Upper lobe of left lung (tissue), 6 donors: Measurements from ENCODE around the gene CSF2RB. TPM values are rescaled to one million over a fixed set of nuclear protein-coding genes. Genes with fewer than 3 reads are reported as not detected.

Experiments
- ATAC-seq, 2 donors: fragments of 200-7000 bp; cut with Tn5 transposase; one replicate each; pipeline ENCODE4 v1.9.1; 2022; ENCODE audit warnings: mild to moderate bottlenecking in 2 of 2, moderate library complexity in 2 of 2; ENCODE audit not compliant: low FRiP score in 2 of 2
- DNase-seq, 2 donors: peaks; one replicate each; pipeline ENCODE4 v3.0.0-alpha.2; 2019 to 2020
- H3K27ac ChIP-seq, 4 donors: fragments of 200-600 bp; sonication (generic); one replicate each; pipeline ENCODE4 v1.5.1; 2016 to 2019
- H3K27me3 ChIP-seq, 4 donors: fragments of 200-600 bp; sonication (generic); one replicate each; pipeline ENCODE4 v1.5.1; 2017 to 2019
- H3K36me3 ChIP-seq, 4 donors: fragments of 200-600 bp; sonication (generic); one replicate each; pipeline ENCODE4 v1.5.1; 2016 to 2019
- H3K4me1 ChIP-seq, 4 donors: fragments of 200-600 bp; sonication (generic); one replicate each; pipeline ENCODE4 v1.5.1; 2018 to 2019
- H3K4me3 ChIP-seq, 4 donors: fragments of 200-600 bp; sonication (generic); one replicate each; pipeline ENCODE4 v1.5.1; 2017 to 2019; ENCODE audit warnings: mild to moderate bottlenecking in 2 of 4, moderate library complexity in 1 of 4
- H3K9me3 ChIP-seq, 4 donors: fragments of 200-600 bp; sonication (generic); one replicate each; pipeline ENCODE4 v1.5.1; 2018 to 2019
- EP300 ChIP-seq, 4 donors: sonication (generic); formaldehyde crosslinking; IDR thresholded peaks; one replicate each; pipeline ENCODE4 v1.5.1; 2017; ENCODE audit warnings: antibody characterized with exemption in 4 of 4, control low read depth in 2 of 4
- POLR2A ChIP-seq, 4 donors: fragments of 450-650 bp; IDR thresholded peaks; one replicate each; pipeline ENCODE4 v1.5.1; 2016 to 2017; ENCODE audit warnings: antibody characterized with exemption in 4 of 4, mild to moderate bottlenecking in 2 of 4
- POLR2AphosphoS5 ChIP-seq, 2 donors: sonication (generic); formaldehyde crosslinking; IDR thresholded peaks; one replicate each; pipeline ENCODE4 v1.5.1; 2017; ENCODE audit warnings: antibody characterized with exemption in 2 of 2
- WGBS, 2 donors: methylation state at CpG; one replicate each; pipeline ENCODE4 v1.1.5; 2017 to 2018; 5-methylcytosine and 5-hydroxymethylcytosine counted together
- total RNA-seq, 6 donors: library from RNA; depleted of rRNA in 4 of 6; stranded (reverse); fragments of >200 nt in 4 of 6; gene quantifications; one replicate each; pipeline versions ENCODE4 v1.1.0 to v1.2.1, GENCODE V29; 2016 to 2021
- TF ChIP-seq, protein P1 (sequence below), 6 experiments: fragments of 450-650 bp in 4 of 6; fragments of 200-600 bp in 2 of 6; sonication (generic) in 2 of 6; IDR thresholded peaks; one replicate each; pipeline ENCODE4 v1.5.1; 2016 to 2019; ENCODE audit warnings: antibody characterized with exemption in 6 of 6
- donor health status: DM: no; HTN: no; CAD: no; lungs with moderate emphysema.
- donor health status: DM: no; HTN: yes; CAD: no; lungs with severe emphysema.

Gene CSF2RB
- total RNA-seq, 6 donors from 2014 or later: 8.2 to 43.0 (median 24.2) TPM

DNA sequence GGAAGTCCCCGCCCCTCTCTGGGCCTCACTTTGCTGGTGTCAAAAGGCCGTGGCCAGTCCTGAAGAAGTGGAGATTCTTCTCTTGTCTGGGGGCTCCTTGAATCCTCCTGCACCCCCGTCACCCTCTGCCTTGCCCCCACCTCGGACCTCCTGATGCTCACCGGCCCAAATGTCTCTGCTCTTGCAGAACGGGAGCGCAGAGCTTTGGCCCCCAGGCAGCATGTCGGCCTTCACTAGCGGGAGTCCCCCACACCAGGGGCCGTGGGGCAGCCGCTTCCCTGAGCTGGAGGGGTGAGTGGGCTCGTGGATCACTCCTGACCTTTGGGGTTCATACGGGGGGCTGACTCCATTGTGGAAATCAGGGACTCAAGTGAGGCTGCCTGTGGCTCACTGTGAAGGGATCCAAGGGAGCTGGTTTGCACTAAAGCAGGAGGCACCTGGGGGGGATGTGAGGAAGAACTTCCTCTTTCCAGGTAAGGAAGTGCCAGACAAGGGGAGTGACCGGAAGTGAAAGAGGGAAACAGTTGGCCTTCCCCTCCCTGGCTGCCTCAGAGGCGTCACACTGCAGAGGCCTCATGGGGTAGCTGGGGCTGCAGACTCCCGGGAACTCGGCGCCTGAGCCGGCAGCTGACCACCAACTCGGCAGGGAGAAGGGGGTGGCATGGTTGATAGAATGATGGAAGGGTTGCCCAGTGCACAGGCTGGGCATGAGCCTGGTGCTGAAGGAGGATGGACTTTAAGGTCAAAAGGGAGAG, 23.1 kb downstream of the CSF2RB start:
- no peaks in the 10 kb centered on the region for H3K27me3 ChIP-seq
- WGBS, 2 donors: 79% methylated on average over 17 to 20 of the region's 20 CpGs
- H3K4me3 ChIP-seq: no peak overlapping the region
- H3K9me3 ChIP-seq: no peaks in the 10 kb centered on the region
- TF ChIP-seq EP300 (IDR thresholded peaks at IDR 0.05) (no peak), POLR2AphosphoS5 (IDR thresholded peaks at IDR 0.05) (no peak), POLR2A (IDR thresholded peaks at IDR 0.05) (no peak)
- TF ChIP-seq, protein P1, sequence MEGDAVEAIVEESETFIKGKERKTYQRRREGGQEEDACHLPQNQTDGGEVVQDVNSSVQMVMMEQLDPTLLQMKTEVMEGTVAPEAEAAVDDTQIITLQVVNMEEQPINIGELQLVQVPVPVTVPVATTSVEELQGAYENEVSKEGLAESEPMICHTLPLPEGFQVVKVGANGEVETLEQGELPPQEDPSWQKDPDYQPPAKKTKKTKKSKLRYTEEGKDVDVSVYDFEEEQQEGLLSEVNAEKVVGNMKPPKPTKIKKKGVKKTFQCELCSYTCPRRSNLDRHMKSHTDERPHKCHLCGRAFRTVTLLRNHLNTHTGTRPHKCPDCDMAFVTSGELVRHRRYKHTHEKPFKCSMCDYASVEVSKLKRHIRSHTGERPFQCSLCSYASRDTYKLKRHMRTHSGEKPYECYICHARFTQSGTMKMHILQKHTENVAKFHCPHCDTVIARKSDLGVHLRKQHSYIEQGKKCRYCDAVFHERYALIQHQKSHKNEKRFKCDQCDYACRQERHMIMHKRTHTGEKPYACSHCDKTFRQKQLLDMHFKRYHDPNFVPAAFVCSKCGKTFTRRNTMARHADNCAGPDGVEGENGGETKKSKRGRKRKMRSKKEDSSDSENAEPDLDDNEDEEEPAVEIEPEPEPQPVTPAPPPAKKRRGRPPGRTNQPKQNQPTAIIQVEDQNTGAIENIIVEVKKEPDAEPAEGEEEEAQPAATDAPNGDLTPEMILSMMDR (IDR thresholded peaks at IDR 0.05): no peak
- peaks cover 0 to 15% (median 7%) of the 10 kb centered on the region in 4 donors for H3K36me3 ChIP-seq
- DNase-seq: peak; percentile 62 to 65
- no peak for ATAC-seq
- H3K4me1 ChIP-seq: peaks cover 0 to 4% (median 0%) of the 10 kb centered on the region in 4 donors
- H3K27ac ChIP-seq: peak overlapping the region in 2 of 4 donors; percentile 21 to 63

DNA sequence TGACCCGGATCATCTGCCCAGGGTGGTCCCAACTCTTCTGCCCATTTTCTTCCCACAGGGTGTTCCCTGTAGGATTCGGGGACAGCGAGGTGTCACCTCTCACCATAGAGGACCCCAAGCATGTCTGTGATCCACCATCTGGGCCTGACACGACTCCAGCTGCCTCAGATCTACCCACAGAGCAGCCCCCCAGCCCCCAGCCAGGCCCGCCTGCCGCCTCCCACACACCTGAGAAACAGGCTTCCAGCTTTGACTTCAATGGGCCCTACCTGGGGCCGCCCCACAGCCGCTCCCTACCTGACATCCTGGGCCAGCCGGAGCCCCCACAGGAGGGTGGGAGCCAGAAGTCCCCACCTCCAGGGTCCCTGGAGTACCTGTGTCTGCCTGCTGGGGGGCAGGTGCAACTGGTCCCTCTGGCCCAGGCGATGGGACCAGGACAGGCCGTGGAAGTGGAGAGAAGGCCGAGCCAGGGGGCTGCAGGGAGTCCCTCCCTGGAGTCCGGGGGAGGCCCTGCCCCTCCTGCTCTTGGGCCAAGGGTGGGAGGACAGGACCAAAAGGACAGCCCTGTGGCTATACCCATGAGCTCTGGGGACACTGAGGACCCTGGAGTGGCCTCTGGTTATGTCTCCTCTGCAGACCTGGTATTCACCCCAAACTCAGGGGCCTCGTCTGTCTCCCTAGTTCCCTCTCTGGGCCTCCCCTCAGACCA, 24.0 kb downstream of the CSF2RB start:
- no peak for ATAC-seq
- peaks cover 0 to 15% (median 7%) of the 10 kb centered on the region in 4 donors for H3K36me3 ChIP-seq
- H3K4me3 ChIP-seq: no peak overlapping the region
- no peaks in the 10 kb centered on the region for H3K9me3 ChIP-seq
- TF ChIP-seq POLR2A (IDR thresholded peaks at IDR 0.05) (no peak), POLR2AphosphoS5 (IDR thresholded peaks at IDR 0.05) (no peak)
- peak overlapping the region in 2 of 4 donors; percentile 21 to 63 for H3K27ac ChIP-seq
- no peaks in the 10 kb centered on the region for H3K27me3 ChIP-seq
- H3K4me1 ChIP-seq: peaks cover 0 to 4% (median 0%) of the 10 kb centered on the region in 4 donors
- DNase-seq: peak; percentile 18 to 66
- 84 to 90% methylated on average over 10 to 14 of the region's 14 CpGs for WGBS, 2 donors

DNA sequence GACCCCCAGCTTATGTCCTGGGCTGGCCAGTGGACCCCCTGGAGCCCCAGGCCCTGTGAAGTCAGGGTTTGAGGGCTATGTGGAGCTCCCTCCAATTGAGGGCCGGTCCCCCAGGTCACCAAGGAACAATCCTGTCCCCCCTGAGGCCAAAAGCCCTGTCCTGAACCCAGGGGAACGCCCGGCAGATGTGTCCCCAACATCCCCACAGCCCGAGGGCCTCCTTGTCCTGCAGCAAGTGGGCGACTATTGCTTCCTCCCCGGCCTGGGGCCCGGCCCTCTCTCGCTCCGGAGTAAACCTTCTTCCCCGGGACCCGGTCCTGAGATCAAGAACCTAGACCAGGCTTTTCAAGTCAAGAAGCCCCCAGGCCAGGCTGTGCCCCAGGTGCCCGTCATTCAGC, 24.6 kb downstream of the CSF2RB start:
- peaks cover 0 to 15% (median 4%) of the 10 kb centered on the region in 4 donors for H3K36me3 ChIP-seq
- H3K27ac ChIP-seq: peak overlapping the region in 1 of 4 donors; percentile 63
- no peak for TF ChIP-seq POLR2A (IDR thresholded peaks at IDR 0.05)
- no peak for TF ChIP-seq POLR2AphosphoS5 (IDR thresholded peaks at IDR 0.05)
- TF ChIP-seq EP300 (IDR thresholded peaks at IDR 0.05): no peak
- H3K9me3 ChIP-seq: no peaks in the 10 kb centered on the region
- DNase-seq (peak; percentile 18 to 47), ATAC-seq (no peak)
- 94 to 95% methylated on average over 12 of the region's 12 CpGs for WGBS, 2 donors
- no peaks in the 10 kb centered on the region for H3K27me3 ChIP-seq
- no peak overlapping the region for H3K4me3 ChIP-seq
- peaks cover 0 to 4% (median 0%) of the 10 kb centered on the region in 4 donors for H3K4me1 ChIP-seq

DNA sequence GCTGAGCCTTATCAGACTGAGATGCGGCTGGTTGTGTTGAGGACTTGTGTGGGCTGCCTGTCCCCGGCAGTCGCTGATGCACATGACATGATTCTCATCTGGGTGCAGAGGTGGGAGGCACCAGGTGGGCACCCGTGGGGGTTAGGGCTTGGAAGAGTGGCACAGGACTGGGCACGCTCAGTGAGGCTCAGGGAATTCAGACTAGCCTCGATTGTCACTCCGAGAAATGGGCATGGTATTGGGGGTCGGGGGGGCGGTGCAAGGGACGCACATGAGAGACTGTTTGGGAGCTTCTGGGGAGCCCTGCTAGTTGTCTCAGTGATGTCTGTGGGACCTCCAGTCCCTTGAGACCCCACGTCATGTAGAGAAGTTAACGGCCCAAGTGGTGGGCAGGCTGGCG, 25.5 kb downstream of the CSF2RB start:
- Histone ChIP-seq H3K4me1 (peaks cover 0 to 4% (median 0%) of the 10 kb centered on the region in 4 donors), H3K36me3 (peaks cover 0 to 11% (median 1%) of the 10 kb centered on the region in 4 donors), H3K9me3 (no peaks in the 10 kb centered on the region), H3K27ac (no peak overlapping the region), H3K4me3 (no peak overlapping the region), H3K27me3 (no peaks in the 10 kb centered on the region)
- TF ChIP-seq EP300 (IDR thresholded peaks at IDR 0.05) (no peak), POLR2A (IDR thresholded peaks at IDR 0.05) (no peak), POLR2AphosphoS5 (IDR thresholded peaks at IDR 0.05) (no peak)
- TF ChIP-seq, protein P1 (IDR thresholded peaks at IDR 0.05): no peak
- WGBS, 2 donors: 91 to 96% methylated on average over 12 to 13 of the region's 13 CpGs
- ATAC-seq: no peak
- peak in 1 of 2 donors; percentile 12 for DNase-seq

DNA sequence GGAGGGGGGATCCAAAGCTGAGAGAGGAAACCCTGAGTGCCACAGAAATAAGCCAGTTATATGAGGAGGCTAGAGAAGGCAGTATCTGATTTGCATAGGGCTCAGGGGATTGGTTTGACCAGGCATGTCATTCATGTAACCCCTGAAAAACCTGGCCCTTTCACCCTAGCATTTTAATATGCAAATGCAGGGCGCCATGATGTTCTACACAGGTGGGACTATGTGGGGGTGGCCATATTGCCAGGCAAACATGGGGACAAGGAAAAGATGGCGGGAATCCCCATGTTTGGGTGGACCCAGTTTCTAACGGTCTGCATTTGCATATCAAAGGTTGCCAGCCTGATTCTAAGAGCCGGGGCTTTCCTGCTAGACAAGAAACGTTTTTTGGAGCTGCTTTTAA, 27.2 kb downstream of the CSF2RB start:
- ATAC-seq (no peak), DNase-seq (peak in 1 of 2 donors; percentile 2)
- Histone ChIP-seq H3K4me3 (no peak overlapping the region), H3K4me1 (peaks cover 0 to 4% (median 0%) of the 10 kb centered on the region in 4 donors), H3K36me3 (peaks cover 0 to 7% (median 1%) of the 10 kb centered on the region in 4 donors), H3K9me3 (no peaks in the 10 kb centered on the region), H3K27me3 (no peaks in the 10 kb centered on the region), H3K27ac (no peak overlapping the region)
- TF ChIP-seq POLR2AphosphoS5 (IDR thresholded peaks at IDR 0.05): no peak
- TF ChIP-seq POLR2A (IDR thresholded peaks at IDR 0.05): no peak
- TF ChIP-seq, protein P1 (IDR thresholded peaks at IDR 0.05): no peak
- TF ChIP-seq EP300 (IDR thresholded peaks at IDR 0.05): no peak
- WGBS, 2 donors: 65 to 66% methylated on average over 5 of the region's 5 CpGs
